HG03520 (cell line): ENCODE data around the gene TGOLN2.

Experiments
- ATAC-seq: cut with Tn5 transposase; IDR thresholded peaks from one replicate; pipeline ENCODE4 v1.9.1; 2021; ENCODE audit warnings: mild to moderate bottlenecking, moderate library complexity; ENCODE audit not compliant: unreplicated experiment

The TGOLN2 gene

DNA sequence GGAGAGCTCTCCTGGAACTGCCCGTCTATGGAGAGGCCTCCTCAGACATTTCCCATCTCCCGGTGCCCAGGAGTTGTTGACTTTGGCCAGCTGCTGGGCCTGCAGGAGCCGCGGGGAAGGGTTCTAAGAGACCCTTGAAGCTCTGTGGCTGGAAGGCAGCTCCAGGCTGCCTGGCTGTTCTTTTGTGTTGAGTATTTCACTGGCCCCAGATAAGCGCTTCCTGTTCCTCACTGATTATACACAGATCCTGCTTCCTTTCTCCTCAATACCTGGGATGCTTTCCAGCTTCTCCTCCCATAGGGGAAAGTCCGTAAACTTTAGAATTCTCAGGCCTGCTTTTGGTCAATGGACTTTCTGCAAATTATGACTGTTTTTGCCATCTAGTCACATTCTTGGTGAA lies 57.8 kb downstream of the TGOLN2 start:
- no peak for ATAC-seq
